HEK293 (cell line): ENCODE measurements around the gene ARHGEF7.

ENCODE experiments used
- CTCF ChIA-PET: fragments of 350-600 bp; formaldehyde crosslinking; extraction: SDS; loops from one replicate; lab custom pipeline; 2021; ENCODE audit warnings: antibody characterized with exemption; lab: Yijun Ruan, JAX
- POLR2A ChIA-PET: fragments of 300-600 bp; formaldehyde crosslinking; extraction: SDS; loops from one replicate; lab custom pipeline; 2020; ENCODE audit warnings: antibody characterized with exemption, inconsistent platforms; lab: Yijun Ruan, JAX
- H3K27ac ChIP-seq: fragments of 200-500 bp; sonication (Bioruptor generic); 2 replicates; pipeline ENCODE4 v1.5.1; 2014; ENCODE audit warnings: low read depth, low read length, control low read depth, inconsistent platforms; ENCODE audit errors: extremely low read depth
- H3K36me3 ChIP-seq, 2 experiments: fragments of 200-500 bp in 1 of 2; sonication (Bioruptor generic) in 1 of 2; 1 replicate in 1 of 2; 2 replicates in 1 of 2; pipeline ENCODE4 v1.5.1; 2014 to 2017; ENCODE audit warnings: inconsistent platforms in 2 of 2, low read length in 2 of 2; ENCODE audit not compliant: control insufficient read depth in 2 of 2, insufficient read depth in 1 of 2
- H3K4me1 ChIP-seq: fragments of 200-500 bp; sonication (Bioruptor generic); 2 replicates; pipeline ENCODE4 v1.5.1; 2014; ENCODE audit warnings: mild to moderate bottlenecking, low read length, inconsistent platforms; ENCODE audit not compliant: control insufficient read depth, insufficient read depth
- H3K4me3 ChIP-seq: 2 replicates; pipeline ENCODE4 v1.5.1; 2011; ENCODE audit warnings: low read depth, mild to moderate bottlenecking, control low read depth, low read length, moderate library complexity
- H3K9me3 ChIP-seq: fragments of 200-500 bp; sonication (Bioruptor generic); 2 replicates; pipeline ENCODE4 v1.5.1; 2014; ENCODE audit warnings: low read depth, low read length, inconsistent platforms; ENCODE audit not compliant: control insufficient read depth, insufficient read depth
- GFI1B ChIP-seq: fragments of 450-650 bp; formaldehyde crosslinking; IDR thresholded peaks from 2 replicates; pipeline ENCODE4 v1.5.1; 2016; ENCODE audit warnings: missing biosample characterization, missing genetic modification characterization
- HOXD13 ChIP-seq: sonication (generic); formaldehyde crosslinking; IDR thresholded peaks from 2 replicates; pipeline ENCODE4 v1.8.0; 2022; ENCODE audit warnings: missing genetic modification reagents, borderline replicate concordance
- KLF8 ChIP-seq: fragments of 450-650 bp; formaldehyde crosslinking; IDR thresholded peaks from 2 replicates; pipeline ENCODE4 v1.5.1; 2016; ENCODE audit warnings: missing biosample characterization, missing genetic modification characterization
- PRDM6 ChIP-seq: fragments of 450-650 bp; formaldehyde crosslinking; IDR thresholded peaks from 2 replicates; pipeline ENCODE4 v1.5.1; 2017; ENCODE audit warnings: missing biosample characterization, missing genetic modification characterization
- SALL2 ChIP-seq: fragments of 450-650 bp; formaldehyde crosslinking; IDR thresholded peaks from 2 replicates; pipeline ENCODE4 v1.5.0; 2017; ENCODE audit warnings: missing biosample characterization, mild to moderate bottlenecking, missing genetic modification characterization, borderline replicate concordance
- ZBTB8A ChIP-seq: fragments of 450-650 bp; formaldehyde crosslinking; IDR thresholded peaks from 2 replicates; pipeline ENCODE4 v1.5.1; 2016; ENCODE audit warnings: missing biosample characterization, missing genetic modification characterization
- ZFP41 ChIP-seq: fragments of 450-650 bp; formaldehyde crosslinking; IDR thresholded peaks from 2 replicates; pipeline ENCODE4 v1.5.1; 2016; ENCODE audit warnings: missing biosample characterization, missing genetic modification characterization, borderline replicate concordance
- ZNF121 ChIP-seq: fragments of 450-650 bp; formaldehyde crosslinking; IDR thresholded peaks from 2 replicates; pipeline ENCODE4 v1.5.1; 2016; ENCODE audit warnings: missing biosample characterization, missing genetic modification characterization
- ZNF140 ChIP-seq: fragments of 450-650 bp; formaldehyde crosslinking; IDR thresholded peaks from 2 replicates; pipeline ENCODE4 v1.5.1; 2016; ENCODE audit warnings: missing biosample characterization, missing genetic modification characterization
- ZNF211 ChIP-seq: fragments of 450-650 bp; formaldehyde crosslinking; IDR thresholded peaks from 2 replicates; pipeline ENCODE4 v1.5.1; 2016; ENCODE audit warnings: low read depth, missing biosample characterization, missing genetic modification characterization
- ZNF362 ChIP-seq: fragments of 450-650 bp; formaldehyde crosslinking; IDR thresholded peaks from 2 replicates; pipeline ENCODE4 v1.5.1; 2016; ENCODE audit warnings: missing biosample characterization, missing genetic modification characterization
- ZNF473 ChIP-seq: fragments of 450-650 bp; formaldehyde crosslinking; IDR thresholded peaks from 2 replicates; pipeline ENCODE4 v1.5.1; 2017; ENCODE audit warnings: missing biosample characterization, missing genetic modification characterization
- ZNF48 ChIP-seq: fragments of 450-650 bp; formaldehyde crosslinking; IDR thresholded peaks from 2 replicates; pipeline ENCODE4 v1.5.1; 2016; ENCODE audit warnings: missing biosample characterization, missing genetic modification characterization
- ZNF530 ChIP-seq: fragments of 450-650 bp; formaldehyde crosslinking; IDR thresholded peaks from 2 replicates; pipeline ENCODE4 v1.5.1; 2016; ENCODE audit warnings: low read depth, missing biosample characterization, missing genetic modification characterization
- ZNF610 ChIP-seq: fragments of 450-650 bp; formaldehyde crosslinking; IDR thresholded peaks from 2 replicates; pipeline ENCODE4 v1.5.1; 2016; ENCODE audit warnings: missing biosample characterization, missing genetic modification characterization, borderline replicate concordance
- ZNF707 ChIP-seq: fragments of 450-650 bp; formaldehyde crosslinking; IDR thresholded peaks from 2 replicates; pipeline ENCODE4 v1.5.1; 2016; ENCODE audit warnings: missing biosample characterization, missing genetic modification characterization
- ZSCAN18 ChIP-seq: fragments of 450-650 bp; formaldehyde crosslinking; IDR thresholded peaks from 2 replicates; pipeline ENCODE4 v1.5.1; 2016; ENCODE audit warnings: missing biosample characterization, missing genetic modification characterization
- ZSCAN30 ChIP-seq: fragments of 450-650 bp; IDR thresholded peaks from 2 replicates; pipeline ENCODE4 v1.5.1; 2018; ENCODE audit warnings: missing biosample characterization, mild to moderate bottlenecking, missing genetic modification characterization, moderate library complexity
- TF ChIP-seq, protein P1 (sequence below): IDR thresholded peaks from 2 replicates; pipeline ENCODE4 v1.6.1; 2011; ENCODE audit warnings: mild to moderate bottlenecking, low read depth, low read length, borderline replicate concordance
- TF ChIP-seq, protein P2 (sequence below): fragments of 450-650 bp; formaldehyde crosslinking; IDR thresholded peaks from 2 replicates; pipeline ENCODE4 v1.5.1; 2016; ENCODE audit warnings: missing biosample characterization, missing genetic modification characterization
- TF ChIP-seq, protein P3 (sequence below): fragments of 450-650 bp; formaldehyde crosslinking; IDR thresholded peaks from 2 replicates; pipeline ENCODE4 v1.5.1; 2016; ENCODE audit warnings: missing biosample characterization, missing genetic modification characterization
- TF ChIP-seq, protein P4 (sequence below): sonication (generic); formaldehyde crosslinking; IDR thresholded peaks from 2 replicates; pipeline ENCODE4 v1.8.1; 2022; ENCODE audit warnings: mild to moderate bottlenecking, moderate library complexity, missing genetic modification reagents

The ARHGEF7 gene

GRCh38 chr13:111209613-111210012 lies 94.5 kb downstream of the ARHGEF7 start:
- no peaks in the 10 kb centered on the region for H3K9me3 ChIP-seq
- TF ChIP-seq, protein P1, sequence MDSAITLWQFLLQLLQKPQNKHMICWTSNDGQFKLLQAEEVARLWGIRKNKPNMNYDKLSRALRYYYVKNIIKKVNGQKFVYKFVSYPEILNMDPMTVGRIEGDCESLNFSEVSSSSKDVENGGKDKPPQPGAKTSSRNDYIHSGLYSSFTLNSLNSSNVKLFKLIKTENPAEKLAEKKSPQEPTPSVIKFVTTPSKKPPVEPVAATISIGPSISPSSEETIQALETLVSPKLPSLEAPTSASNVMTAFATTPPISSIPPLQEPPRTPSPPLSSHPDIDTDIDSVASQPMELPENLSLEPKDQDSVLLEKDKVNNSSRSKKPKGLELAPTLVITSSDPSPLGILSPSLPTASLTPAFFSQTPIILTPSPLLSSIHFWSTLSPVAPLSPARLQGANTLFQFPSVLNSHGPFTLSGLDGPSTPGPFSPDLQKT: no peak
- TF ChIP-seq GFI1B (tag by site-specific recombination): no peak
- no peak for TF ChIP-seq ZSCAN18 (tag by site-specific recombination)
- TF ChIP-seq ZNF362: no peak
- TF ChIP-seq, protein P2, sequence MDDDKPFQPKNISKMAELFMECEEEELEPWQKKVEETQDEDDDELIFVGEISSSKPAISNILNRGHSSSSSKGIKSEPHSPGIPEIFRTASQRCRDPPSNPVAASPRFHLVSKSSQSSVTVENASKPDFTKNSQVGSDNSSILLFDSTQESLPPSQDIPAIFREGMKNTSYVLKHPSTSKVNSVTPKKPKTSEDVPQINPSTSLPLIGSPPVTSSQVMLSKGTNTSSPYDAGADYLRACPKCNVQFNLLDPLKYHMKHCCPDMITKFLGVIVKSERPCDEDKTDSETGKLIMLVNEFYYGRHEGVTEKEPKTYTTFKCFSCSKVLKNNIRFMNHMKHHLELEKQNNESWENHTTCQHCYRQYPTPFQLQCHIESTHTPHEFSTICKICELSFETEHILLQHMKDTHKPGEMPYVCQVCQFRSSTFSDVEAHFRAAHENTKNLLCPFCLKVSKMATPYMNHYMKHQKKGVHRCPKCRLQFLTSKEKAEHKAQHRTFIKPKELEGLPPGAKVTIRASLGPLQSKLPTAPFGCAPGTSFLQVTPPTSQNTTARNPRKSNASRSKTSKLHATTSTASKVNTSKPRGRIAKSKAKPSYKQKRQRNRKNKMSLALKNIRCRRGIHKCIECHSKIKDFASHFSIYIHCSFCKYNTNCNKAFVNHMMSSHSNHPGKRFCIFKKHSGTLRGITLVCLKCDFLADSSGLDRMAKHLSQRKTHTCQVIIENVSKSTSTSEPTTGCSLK (tag by site-specific recombination): no peak
- no peak for TF ChIP-seq ZNF610 (tag by site-specific recombination)
- TF ChIP-seq ZNF211: no peak
- no peak for TF ChIP-seq HOXD13
- TF ChIP-seq ZNF121 (tag by site-specific recombination): no peak
- no peak for TF ChIP-seq ZNF140
- POLR2A ChIA-PET: no interaction called here
- no peaks in the 10 kb centered on the region for H3K36me3 ChIP-seq
- H3K27ac ChIP-seq: no peak overlapping the region
- no peak overlapping the region for H3K4me3 ChIP-seq
- CTCF ChIA-PET: interaction anchor here (0.5 kb wide), 1 partner anchor 61 kb away, joined by 3 read pairs; no protein-coding TSS in a partner anchor
- peaks cover under 1% of the 10 kb centered on the region; the same call in 1 of the 2 replicates for H3K4me1 ChIP-seq

DNA sequence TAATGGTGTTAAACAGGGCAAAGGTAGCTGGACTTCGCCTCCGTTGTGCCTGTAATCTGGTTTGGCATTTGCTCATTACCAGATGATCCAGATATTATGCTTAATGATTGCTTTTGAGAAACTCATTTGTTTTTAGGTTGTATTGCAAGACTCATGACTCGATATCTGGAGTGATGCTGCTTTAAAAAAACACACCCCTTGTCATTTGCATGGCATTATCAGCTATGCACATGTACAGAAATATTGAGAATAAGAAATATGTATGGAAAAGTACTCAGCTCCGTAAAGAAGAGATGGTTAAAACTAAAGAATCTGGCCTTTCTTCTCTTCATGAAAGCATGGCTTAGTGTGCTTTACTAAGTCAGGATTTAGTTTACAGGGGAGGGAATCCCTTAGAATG lies 95.0 kb downstream of the ARHGEF7 start:
- CTCF ChIA-PET: interaction anchor here (0.5 kb wide), 1 partner anchor 60 kb away, joined by 3 read pairs; no protein-coding TSS in a partner anchor
- POLR2A ChIA-PET: no interaction called here
- Histone ChIP-seq H3K36me3 (no peaks in the 10 kb centered on the region), H3K4me3 (no peak overlapping the region), H3K4me1 (no peaks in the 10 kb centered on the region), H3K27ac (no peak overlapping the region), H3K9me3 (no peaks in the 10 kb centered on the region)
- TF ChIP-seq ZNF48 (tag by site-specific recombination) (no peak), PRDM6 (tag by site-specific recombination) (no peak), KLF8 (no peak), ZBTB8A (tag by site-specific recombination) (no peak), ZNF707 (tag by site-specific recombination) (no peak), HOXD13 (no peak), ZNF530 (tag by site-specific recombination) (no peak), ZNF610 (tag by site-specific recombination) (no peak), ZFP41 (tag by site-specific recombination) (no peak), ZSCAN30 (no peak), SALL2 (tag by site-specific recombination) (no peak), ZNF473 (tag by site-specific recombination) (no peak)
- TF ChIP-seq, protein P3, sequence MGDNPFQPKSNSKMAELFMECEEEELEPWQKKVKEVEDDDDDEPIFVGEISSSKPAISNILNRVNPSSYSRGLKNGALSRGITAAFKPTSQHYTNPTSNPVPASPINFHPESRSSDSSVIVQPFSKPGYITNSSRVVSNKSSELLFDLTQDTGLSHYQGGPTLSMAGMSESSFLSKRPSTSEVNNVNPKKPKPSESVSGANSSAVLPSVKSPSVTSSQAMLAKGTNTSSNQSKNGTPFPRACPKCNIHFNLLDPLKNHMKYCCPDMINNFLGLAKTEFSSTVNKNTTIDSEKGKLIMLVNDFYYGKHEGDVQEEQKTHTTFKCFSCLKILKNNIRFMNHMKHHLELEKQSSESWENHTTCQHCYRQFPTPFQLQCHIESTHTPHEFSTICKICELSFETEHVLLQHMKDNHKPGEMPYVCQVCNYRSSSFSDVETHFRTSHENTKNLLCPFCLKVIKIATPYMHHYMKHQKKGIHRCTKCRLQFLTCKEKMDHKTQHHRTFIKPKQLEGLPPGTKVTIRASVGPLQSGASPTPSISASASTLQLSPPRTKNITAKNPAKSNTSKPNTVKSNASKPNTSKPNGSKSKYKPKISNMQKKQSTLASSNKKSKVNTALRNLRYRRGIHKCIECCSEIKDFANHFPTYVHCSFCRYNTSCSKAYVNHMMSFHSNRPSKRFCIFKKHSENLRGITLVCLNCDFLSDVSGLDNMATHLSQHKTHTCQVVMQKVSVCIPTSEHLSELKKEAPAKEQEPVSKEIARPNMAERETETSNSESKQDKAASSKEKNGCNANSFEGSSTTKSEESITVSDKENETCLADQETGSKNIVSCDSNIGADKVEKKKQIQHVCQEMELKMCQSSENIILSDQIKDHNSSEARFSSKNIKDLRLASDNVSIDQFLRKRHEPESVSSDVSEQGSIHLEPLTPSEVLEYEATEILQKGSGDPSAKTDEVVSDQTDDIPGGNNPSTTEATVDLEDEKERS (tag by site-specific recombination): no peak
- TF ChIP-seq, protein P4, sequence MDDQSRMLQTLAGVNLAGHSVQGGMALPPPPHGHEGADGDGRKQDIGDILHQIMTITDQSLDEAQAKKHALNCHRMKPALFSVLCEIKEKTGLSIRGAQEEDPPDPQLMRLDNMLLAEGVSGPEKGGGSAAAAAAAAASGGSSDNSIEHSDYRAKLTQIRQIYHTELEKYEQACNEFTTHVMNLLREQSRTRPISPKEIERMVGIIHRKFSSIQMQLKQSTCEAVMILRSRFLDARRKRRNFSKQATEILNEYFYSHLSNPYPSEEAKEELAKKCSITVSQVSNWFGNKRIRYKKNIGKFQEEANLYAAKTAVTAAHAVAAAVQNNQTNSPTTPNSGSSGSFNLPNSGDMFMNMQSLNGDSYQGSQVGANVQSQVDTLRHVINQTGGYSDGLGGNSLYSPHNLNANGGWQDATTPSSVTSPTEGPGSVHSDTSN (CRISPR knock-in tag): no peak
